Activated CD8-positive, alpha-beta T cell treated with anti-CD3 and anti-CD28 coated beads for 36 hours (primary cell): Measurements from ENCODE around the gene CLPSL2. TPM values are rescaled to one million over a fixed set of nuclear protein-coding genes. Genes with fewer than 3 reads are reported as not detected.

Experiments
- ATAC-seq: fragments of 200-7000 bp; cut with Tn5 transposase; one replicate; pipeline ENCODE4 v1.10.0; 2021; ENCODE audit warnings: mild to moderate bottlenecking, moderate library complexity
- CTCF ChIA-PET: fragments of 350-600 bp; sonication (Branson Sonifier 250); formaldehyde crosslinking; loops from one replicate; lab custom pipeline; 2021; ENCODE audit warnings: antibody characterized with exemption; lab: Charles Lee
- POLR2A ChIA-PET: fragments of 350-600 bp; sonication (Branson Sonifier 250); formaldehyde crosslinking; loops from one replicate; lab custom pipeline; 2021; ENCODE audit warnings: antibody characterized with exemption; lab: Charles Lee
- DNase-seq: peaks from one replicate; pipeline ENCODE4 v3.0.0-alpha.2; 2020
- H3K27ac Mint-ChIP-seq: one replicate; pipeline ENCODE4 v1.8.0; 2021; ENCODE audit warnings: mild to moderate bottlenecking, mixed read lengths
- H3K27me3 Mint-ChIP-seq: one replicate; pipeline ENCODE4 v1.8.0; 2021; ENCODE audit warnings: mixed read lengths
- H3K36me3 Mint-ChIP-seq: one replicate; pipeline ENCODE4 v1.8.0; 2021; ENCODE audit warnings: low read depth, mixed read lengths
- H3K4me1 Mint-ChIP-seq: one replicate; pipeline ENCODE4 v1.8.0; 2021; ENCODE audit warnings: low read depth, mixed read lengths
- H3K4me3 Mint-ChIP-seq: one replicate; pipeline ENCODE4 v1.8.0; 2021; ENCODE audit warnings: mild to moderate bottlenecking, moderate library complexity, mixed read lengths
- H3K9me3 Mint-ChIP-seq: one replicate; pipeline ENCODE4 v1.8.0; 2021; ENCODE audit warnings: mixed read lengths
- intact Hi-C: fragments of 100-400 bp; cut with micrococcal nuclease; formaldehyde crosslinking; loops from one replicate; pipeline ENCODE4 v1.10.0; 2022
- total RNA-seq, 2 experiments: library from RNA; stranded (reverse); gene quantifications; one replicate each; pipeline ENCODE4 v1.2.3, GENCODE V29; 2021
- TF ChIP-seq, protein P1 (sequence below): fragments of 200-600 bp; IDR thresholded peaks from one replicate; pipeline ENCODE4 v1.8.0; 2022; ENCODE audit warnings: antibody characterized with exemption, mild to moderate bottlenecking

Gene CLPSL2
- total RNA-seq, 2 experiments from 2014 or later, result not detected

DNA sequence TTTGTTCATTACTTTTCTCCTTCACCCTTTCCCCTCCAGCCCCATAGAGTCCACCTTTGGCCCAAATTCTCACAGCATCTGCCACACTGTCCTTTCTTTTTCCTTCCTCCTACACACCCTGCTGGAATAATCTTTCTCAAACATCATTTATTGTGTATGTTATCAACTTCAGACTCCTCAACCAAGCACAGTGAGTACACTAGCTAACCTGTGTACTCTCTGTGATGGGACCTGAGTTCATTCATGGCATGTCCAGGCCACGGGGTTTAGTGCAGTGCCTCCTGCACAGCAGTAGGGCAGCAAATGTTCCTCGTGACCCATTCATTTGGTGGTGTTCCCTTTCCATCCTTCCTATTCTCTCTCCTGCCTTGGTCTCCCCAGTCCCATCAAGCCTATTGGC, 46.7 kb upstream of the CLPSL2 start:
- Mint-ChIP-seq H3K4me3 (no peak overlapping the region), H3K27ac (peak overlapping the region; percentile 94), H3K4me1 (peaks cover 79% of the 10 kb centered on the region), H3K9me3 (no peaks in the 10 kb centered on the region), H3K36me3 (no peaks in the 10 kb centered on the region), H3K27me3 (no peaks in the 10 kb centered on the region)
- ChIA-PET CTCF (interaction anchor here (1.4 to 2.1 kb wide), 2 partner anchors 128 to 131 kb away, joined by 4 to 7 read pairs; no protein-coding TSS in a partner anchor), POLR2A (interaction anchor here (0.9 to 8.1 kb wide), 2 partner anchors 15 to 119 kb away, joined by 3 to 95 read pairs; no protein-coding TSS in a partner anchor)
- ATAC-seq (no peak), DNase-seq (peak; percentile 8)
- TF ChIP-seq, protein P1, sequence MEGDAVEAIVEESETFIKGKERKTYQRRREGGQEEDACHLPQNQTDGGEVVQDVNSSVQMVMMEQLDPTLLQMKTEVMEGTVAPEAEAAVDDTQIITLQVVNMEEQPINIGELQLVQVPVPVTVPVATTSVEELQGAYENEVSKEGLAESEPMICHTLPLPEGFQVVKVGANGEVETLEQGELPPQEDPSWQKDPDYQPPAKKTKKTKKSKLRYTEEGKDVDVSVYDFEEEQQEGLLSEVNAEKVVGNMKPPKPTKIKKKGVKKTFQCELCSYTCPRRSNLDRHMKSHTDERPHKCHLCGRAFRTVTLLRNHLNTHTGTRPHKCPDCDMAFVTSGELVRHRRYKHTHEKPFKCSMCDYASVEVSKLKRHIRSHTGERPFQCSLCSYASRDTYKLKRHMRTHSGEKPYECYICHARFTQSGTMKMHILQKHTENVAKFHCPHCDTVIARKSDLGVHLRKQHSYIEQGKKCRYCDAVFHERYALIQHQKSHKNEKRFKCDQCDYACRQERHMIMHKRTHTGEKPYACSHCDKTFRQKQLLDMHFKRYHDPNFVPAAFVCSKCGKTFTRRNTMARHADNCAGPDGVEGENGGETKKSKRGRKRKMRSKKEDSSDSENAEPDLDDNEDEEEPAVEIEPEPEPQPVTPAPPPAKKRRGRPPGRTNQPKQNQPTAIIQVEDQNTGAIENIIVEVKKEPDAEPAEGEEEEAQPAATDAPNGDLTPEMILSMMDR, result no peak
- intact Hi-C loops, result loop anchor here (1.0 to 5.0 kb wide), 2 partner anchors 19 to 62 kb away; no protein-coding TSS in a partner anchor

DNA sequence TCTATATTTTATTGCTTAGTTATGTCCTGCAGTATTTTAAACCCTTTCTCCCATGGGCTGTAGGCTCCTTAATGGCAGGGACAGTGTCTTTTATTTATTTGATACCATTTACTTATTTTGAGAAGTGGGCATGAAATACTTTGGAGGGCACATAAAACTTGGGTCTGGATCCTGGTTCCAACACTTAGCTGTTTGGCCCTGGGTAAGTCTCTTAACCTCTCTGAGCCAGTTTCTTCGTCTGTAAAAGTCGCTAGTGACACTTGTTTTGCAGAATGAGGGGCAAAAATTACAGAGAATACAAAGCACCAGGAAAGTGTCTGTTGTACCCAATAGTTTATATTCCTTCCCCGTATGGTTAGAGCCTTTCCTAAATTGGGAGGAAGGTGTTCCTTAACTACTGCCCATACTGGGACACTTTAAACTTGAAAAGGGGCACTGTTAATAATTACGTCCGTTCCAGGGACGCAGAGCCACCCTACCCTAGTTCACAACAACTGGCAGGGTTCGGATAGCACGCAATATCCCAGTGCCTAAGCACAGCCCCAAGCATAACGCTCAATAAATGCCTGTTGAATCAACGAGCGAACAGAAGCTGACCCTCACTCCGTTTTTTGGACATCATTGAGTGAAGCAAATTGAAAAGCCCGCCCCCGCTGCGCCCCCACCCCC, 45.5 kb upstream of the CLPSL2 start:
- H3K4me1 Mint-ChIP-seq, result peaks cover 76% of the 10 kb centered on the region
- H3K4me3 Mint-ChIP-seq, result peak overlapping the region; percentile 81
- intact Hi-C loops, result no loop called here
- no peaks in the 10 kb centered on the region for H3K9me3 Mint-ChIP-seq
- DNase-seq (no peak), ATAC-seq (peak; percentile 1)
- CTCF ChIA-PET, result interaction anchor here (1.3 to 3.5 kb wide), 5 partner anchors 44 to 433 kb away, joined by 3 to 20 read pairs (median 8); partner anchors contain the start of gene DEF6
- TF ChIP-seq, protein P1, result no peak
- H3K36me3 Mint-ChIP-seq, result no peaks in the 10 kb centered on the region
- peak overlapping the region; percentile 94 for H3K27ac Mint-ChIP-seq
- POLR2A ChIA-PET, result interaction anchor here (1.4 to 8.1 kb wide), 6 partner anchors 16 to 111 kb away, joined by 3 to 95 read pairs (median 10); partner anchors contain the start of gene FKBP5
- no peaks in the 10 kb centered on the region for H3K27me3 Mint-ChIP-seq

DNA sequence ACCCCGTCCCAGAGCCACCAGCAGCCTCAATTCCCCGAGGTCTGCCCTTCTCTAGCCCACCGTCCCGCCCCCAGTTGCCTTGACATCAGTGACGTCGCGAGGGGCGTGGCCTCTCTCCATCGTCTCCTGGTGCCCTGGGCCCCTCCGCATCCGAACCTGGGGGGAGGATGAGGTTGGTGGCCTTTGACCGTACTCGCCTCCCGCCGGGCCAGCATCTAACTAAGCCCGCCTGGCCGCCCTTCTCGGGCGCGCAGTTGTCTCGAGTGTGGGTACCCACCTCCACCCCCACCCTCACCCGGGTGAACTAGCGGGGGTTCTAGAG, 45.0 kb upstream of the CLPSL2 start:
- ChIA-PET CTCF (interaction anchor here (1.0 to 3.5 kb wide), 8 partner anchors 11 to 434 kb away, joined by 3 to 20 read pairs (median 4); partner anchors contain the start of gene DEF6), POLR2A (interaction anchor here (1.4 to 8.1 kb wide), 9 partner anchors 16 to 160 kb away, joined by 3 to 95 read pairs (median 6); partner anchors contain the start of gene FKBP5)
- Mint-ChIP-seq H3K4me3 (peak overlapping the region; percentile 81), H3K27me3 (no peaks in the 10 kb centered on the region), H3K36me3 (no peaks in the 10 kb centered on the region), H3K27ac (peak overlapping the region; percentile 94), H3K9me3 (no peaks in the 10 kb centered on the region), H3K4me1 (peaks cover 76% of the 10 kb centered on the region)
- DNase-seq (peak; percentile 99), ATAC-seq (peak; percentile 60)
- TF ChIP-seq, protein P1, result no peak
- intact Hi-C loops, result no loop called here

DNA sequence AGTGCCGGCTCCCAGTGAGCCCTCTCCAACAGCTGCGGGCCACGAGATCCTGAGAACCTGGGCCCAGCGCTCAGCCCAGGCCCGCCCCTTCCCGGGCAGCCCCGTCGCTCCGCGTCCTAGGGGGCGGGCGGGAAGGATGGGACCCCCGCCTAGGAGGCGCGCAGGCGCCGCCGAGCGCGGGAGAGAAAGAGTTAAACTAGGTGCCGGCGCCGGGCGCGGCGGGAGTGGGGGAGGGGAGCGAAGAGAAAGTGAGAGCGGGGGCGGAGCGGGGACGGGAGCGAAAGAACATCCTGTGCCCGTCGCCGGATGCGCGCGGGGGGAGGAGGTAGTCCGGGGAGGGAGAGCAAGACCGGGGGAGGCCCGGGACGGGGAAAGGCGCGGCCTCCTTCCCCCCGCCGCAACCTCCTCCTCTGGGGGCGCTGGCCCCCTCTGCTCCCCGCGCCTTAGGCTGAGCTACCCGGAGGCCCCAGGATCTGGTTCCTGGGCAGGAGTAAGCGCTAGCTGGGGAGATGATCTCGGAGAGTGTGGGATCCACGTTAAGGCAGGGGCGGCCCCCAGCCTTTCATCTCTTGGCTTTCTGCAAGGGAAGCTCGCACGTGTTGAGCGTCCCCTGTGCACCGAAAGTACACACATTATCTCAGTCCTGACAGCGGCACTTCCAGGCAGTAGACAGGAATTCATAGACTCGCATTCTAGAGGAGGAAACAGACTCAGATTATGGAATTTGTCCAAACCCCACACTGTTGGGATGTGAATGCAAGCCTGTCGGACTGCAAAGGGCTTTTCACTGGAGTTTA, 44.5 kb upstream of the CLPSL2 start:
- POLR2A ChIA-PET, result interaction anchor here (0.7 to 8.1 kb wide), 17 partner anchors 17 to 161 kb away, joined by 3 to 95 read pairs (median 5); partner anchors contain the start of gene FKBP5
- DNase-seq (peak; percentile 98), ATAC-seq (peak; percentile 60)
- Mint-ChIP-seq H3K9me3 (no peaks in the 10 kb centered on the region), H3K36me3 (no peaks in the 10 kb centered on the region), H3K4me1 (peaks cover 74% of the 10 kb centered on the region), H3K4me3 (peak overlapping the region; percentile 81), H3K27me3 (no peaks in the 10 kb centered on the region), H3K27ac (peak overlapping the region; percentile 94)
- TF ChIP-seq, protein P1, result no peak
- CTCF ChIA-PET, result interaction anchor here (0.9 to 9.6 kb wide), 17 partner anchors 7 to 434 kb away, joined by 3 to 236 read pairs (median 4); partner anchors contain the start of genes DEF6 and TEAD3
- intact Hi-C loops, result loop anchor here (2.0 kb wide), 1 partner anchor 43 kb away; the partner anchor contains the start of gene FKBP5
